ENCODE data around the gene MLPH. TPM values are rescaled to one million over a fixed set of nuclear protein-coding genes. Genes with fewer than 3 reads are reported as not detected.

Gene MLPH
- total and polyA plus RNA-seq, 5 donors = 57.8 to 189 (median 138) TPM

- intact Hi-C loops (cut with DNase I) = no loop called here
- no peak for ATAC-seq
- 97% methylated on average over 7 of the region's 7 CpGs for WGBS
- peak overlapping the region; percentile 68 for H3K27ac ChIP-seq (ENCODE audit: low read length)
- H3K4me1 ChIP-seq (ENCODE audit: control insufficient read depth, insufficient read depth, low read length) = peaks cover 6% of the 10 kb centered on the region
- no peaks in the 10 kb centered on the region for H3K9me3 ChIP-seq (ENCODE audit: control insufficient read depth, low read length)
- peak in 1 of 3 donors; percentile 28 for DNase-seq
- H3K27me3 ChIP-seq (ENCODE audit: control insufficient read depth, insufficient read depth) = no peaks in the 10 kb centered on the region
- no peak overlapping the region for H3K4me3 ChIP-seq (ENCODE audit: low read length)
Measured at GRCh38 chr2:237448171-237448570, 38.9 kb upstream of the MLPH start.

- Histone ChIP-seq H3K4me1 (ENCODE audit: control insufficient read depth, insufficient read depth, low read length) (peaks cover 6% of the 10 kb centered on the region), H3K9me3 (ENCODE audit: control insufficient read depth, low read length) (no peaks in the 10 kb centered on the region), H3K4me3 (ENCODE audit: low read length) (no peak overlapping the region), H3K27ac (ENCODE audit: low read length) (peak overlapping the region; percentile 68), H3K27me3 (ENCODE audit: control insufficient read depth, insufficient read depth) (no peaks in the 10 kb centered on the region)
- DNase-seq = no peak
- ATAC-seq = no peak
- 83% methylated on average over 6 of the region's 6 CpGs for WGBS
- intact Hi-C loops (cut with DNase I) = no loop called here
Measured at GRCh38 chr2:237448626-237449025, 38.4 kb upstream of the MLPH start.

- WGBS = 12% methylated on average over 13 of the region's 13 CpGs
- Histone ChIP-seq H3K27ac (ENCODE audit: low read length) (peak overlapping the region; percentile 97), H3K9me3 (ENCODE audit: control insufficient read depth, low read length) (no peaks in the 10 kb centered on the region), H3K27me3 (ENCODE audit: control insufficient read depth, insufficient read depth) (no peaks in the 10 kb centered on the region), H3K4me1 (ENCODE audit: control insufficient read depth, insufficient read depth, low read length) (peaks cover 6% of the 10 kb centered on the region), H3K4me3 (ENCODE audit: low read length) (no peak overlapping the region)
- peak; percentile 90 to 92 for ATAC-seq
- intact Hi-C loops (cut with DNase I) = no loop called here
- peak; percentile 73 to 88 (median 78) for DNase-seq
Measured at GRCh38 chr2:237449193-237449881, 37.7 kb upstream of the MLPH start.

GRCh38 chr2:237450108-237450507, 36.9 kb upstream of the MLPH start:
- Histone ChIP-seq H3K9me3 (ENCODE audit: control insufficient read depth, low read length) (no peaks in the 10 kb centered on the region), H3K27ac (ENCODE audit: low read length) (peak overlapping the region; percentile 97), H3K4me1 (ENCODE audit: control insufficient read depth, insufficient read depth, low read length) (peaks cover 6% of the 10 kb centered on the region), H3K4me3 (ENCODE audit: low read length) (no peak overlapping the region), H3K27me3 (ENCODE audit: control insufficient read depth, insufficient read depth) (no peaks in the 10 kb centered on the region)
- 92% methylated on average over 6 of the region's 6 CpGs for WGBS
- DNase-seq (no peak), ATAC-seq (no peak)
- intact Hi-C loops (cut with DNase I) = no loop called here

GRCh38 chr2:237450583-237450982, 36.5 kb upstream of the MLPH start:
- Histone ChIP-seq H3K4me1 (ENCODE audit: control insufficient read depth, insufficient read depth, low read length) (peaks cover 6% of the 10 kb centered on the region), H3K9me3 (ENCODE audit: control insufficient read depth, low read length) (no peaks in the 10 kb centered on the region), H3K27ac (ENCODE audit: low read length) (no peak overlapping the region), H3K4me3 (ENCODE audit: low read length) (no peak overlapping the region), H3K27me3 (ENCODE audit: control insufficient read depth, insufficient read depth) (no peaks in the 10 kb centered on the region)
- 90% methylated on average over 13 of the region's 13 CpGs for WGBS
- DNase-seq (no peak), ATAC-seq (no peak)
- intact Hi-C loops (cut with DNase I) = no loop called here

GRCh38 chr2:237451643-237452469, 35.2 kb upstream of the MLPH start:
- peak in 1 of 2 donors; percentile 3 for ATAC-seq
- Histone ChIP-seq H3K9me3 (ENCODE audit: control insufficient read depth, low read length) (no peaks in the 10 kb centered on the region), H3K27ac (ENCODE audit: low read length) (no peak overlapping the region), H3K4me3 (ENCODE audit: low read length) (no peak overlapping the region), H3K4me1 (ENCODE audit: control insufficient read depth, insufficient read depth, low read length) (peaks cover 6% of the 10 kb centered on the region), H3K27me3 (ENCODE audit: control insufficient read depth, insufficient read depth) (no peaks in the 10 kb centered on the region)
- DNase-seq = peak in 2 of 3 donors; percentile 73 to 76
- WGBS = 52% methylated on average over 20 of the region's 20 CpGs
- intact Hi-C loops (cut with DNase I) = no loop called here

- Histone ChIP-seq H3K27ac (ENCODE audit: low read length) (no peak overlapping the region), H3K27me3 (ENCODE audit: control insufficient read depth, insufficient read depth) (no peaks in the 10 kb centered on the region), H3K9me3 (ENCODE audit: control insufficient read depth, low read length) (no peaks in the 10 kb centered on the region), H3K4me1 (ENCODE audit: control insufficient read depth, insufficient read depth, low read length) (peaks cover 6% of the 10 kb centered on the region), H3K4me3 (ENCODE audit: low read length) (no peak overlapping the region)
- intact Hi-C loops (cut with DNase I) = no loop called here
- DNase-seq = no peak
- 91% methylated on average over 3 of the region's 3 CpGs for WGBS
- no peak for ATAC-seq
Measured at GRCh38 chr2:237452861-237453260, 34.2 kb upstream of the MLPH start.

- WGBS = 70% methylated on average over 3 of the region's 3 CpGs
- peaks cover 6% of the 10 kb centered on the region for H3K4me1 ChIP-seq (ENCODE audit: control insufficient read depth, insufficient read depth, low read length)
- H3K9me3 ChIP-seq (ENCODE audit: control insufficient read depth, low read length) = no peaks in the 10 kb centered on the region
- H3K4me3 ChIP-seq (ENCODE audit: low read length) = no peak overlapping the region
- intact Hi-C loops (cut with DNase I) = no loop called here
- ATAC-seq (no peak), DNase-seq (no peak)
- H3K27me3 ChIP-seq (ENCODE audit: control insufficient read depth, insufficient read depth) = no peaks in the 10 kb centered on the region
- H3K27ac ChIP-seq (ENCODE audit: low read length) = no peak overlapping the region
Measured at GRCh38 chr2:237453671-237454070, 33.4 kb upstream of the MLPH start.

- 82% methylated on average over 5 of the region's 5 CpGs for WGBS
- Histone ChIP-seq H3K27ac (ENCODE audit: low read length) (peak overlapping the region; percentile 26), H3K4me1 (ENCODE audit: control insufficient read depth, insufficient read depth, low read length) (peaks cover 4% of the 10 kb centered on the region), H3K4me3 (ENCODE audit: low read length) (no peak overlapping the region), H3K27me3 (ENCODE audit: control insufficient read depth, insufficient read depth) (no peaks in the 10 kb centered on the region), H3K9me3 (ENCODE audit: control insufficient read depth, low read length) (no peaks in the 10 kb centered on the region)
- peak in 1 of 2 donors; percentile 7 for ATAC-seq
- no peak for DNase-seq
- intact Hi-C loops (cut with DNase I) = no loop called here
Measured at GRCh38 chr2:237455764-237456163, 31.3 kb upstream of the MLPH start.

- peak; percentile 75 to 84 for ATAC-seq
- Histone ChIP-seq H3K4me3 (ENCODE audit: low read length) (no peak overlapping the region), H3K9me3 (ENCODE audit: control insufficient read depth, low read length) (no peaks in the 10 kb centered on the region), H3K4me1 (ENCODE audit: control insufficient read depth, insufficient read depth, low read length) (peaks cover 4% of the 10 kb centered on the region), H3K27me3 (ENCODE audit: control insufficient read depth, insufficient read depth) (no peaks in the 10 kb centered on the region), H3K27ac (ENCODE audit: low read length) (no peak overlapping the region)
- 57% methylated on average over 11 of the region's 11 CpGs for WGBS
- peak; percentile 73 to 85 (median 80) for DNase-seq
- intact Hi-C loops (cut with DNase I) = no loop called here
Measured at GRCh38 chr2:237456200-237456843, 30.7 kb upstream of the MLPH start.

GRCh38 chr2:237457388-237457941, 29.6 kb upstream of the MLPH start:
- no peak for ATAC-seq
- H3K4me1 ChIP-seq (ENCODE audit: control insufficient read depth, insufficient read depth, low read length) = peaks cover 4% of the 10 kb centered on the region
- no peaks in the 10 kb centered on the region for H3K9me3 ChIP-seq (ENCODE audit: control insufficient read depth, low read length)
- H3K27ac ChIP-seq (ENCODE audit: low read length) = no peak overlapping the region
- H3K4me3 ChIP-seq (ENCODE audit: low read length) = no peak overlapping the region
- WGBS = 95% methylated on average over 2 of the region's 2 CpGs
- DNase-seq = no peak
- intact Hi-C loops (cut with DNase I) = no loop called here
- H3K27me3 ChIP-seq (ENCODE audit: control insufficient read depth, insufficient read depth) = no peaks in the 10 kb centered on the region

All from right cardiac atrium (tissue), 5 donors.